Frontal cortex (tissue), 4 donors: ENCODE results near the gene ENO4. TPM values are rescaled to one million over a fixed set of nuclear protein-coding genes. Genes with fewer than 3 reads are reported as not detected.

Experiments used
- DNase-seq, 2 donors: peaks; one replicate each; pipeline ENCODE4 v3.0.0; 2012; ENCODE audit warnings: low spot score in 2 of 2
- FAIRE-seq: peaks from 2 replicates; lab custom pipeline; 2012; peaks lifted over from hg19 to GRCh38; lab: Jason Lieb, UNC
- total RNA-seq: library from RNA; depleted of rRNA; stranded (reverse); fragments of >200 nt; gene quantifications from one replicate; pipeline ENCODE4 v1.2.3, GENCODE V29; 2014
- donor health status: control.
- donor health status: control.
- donor health status: control.

ENO4 gene
- 1.2 TPM for total RNA-seq

DNA sequence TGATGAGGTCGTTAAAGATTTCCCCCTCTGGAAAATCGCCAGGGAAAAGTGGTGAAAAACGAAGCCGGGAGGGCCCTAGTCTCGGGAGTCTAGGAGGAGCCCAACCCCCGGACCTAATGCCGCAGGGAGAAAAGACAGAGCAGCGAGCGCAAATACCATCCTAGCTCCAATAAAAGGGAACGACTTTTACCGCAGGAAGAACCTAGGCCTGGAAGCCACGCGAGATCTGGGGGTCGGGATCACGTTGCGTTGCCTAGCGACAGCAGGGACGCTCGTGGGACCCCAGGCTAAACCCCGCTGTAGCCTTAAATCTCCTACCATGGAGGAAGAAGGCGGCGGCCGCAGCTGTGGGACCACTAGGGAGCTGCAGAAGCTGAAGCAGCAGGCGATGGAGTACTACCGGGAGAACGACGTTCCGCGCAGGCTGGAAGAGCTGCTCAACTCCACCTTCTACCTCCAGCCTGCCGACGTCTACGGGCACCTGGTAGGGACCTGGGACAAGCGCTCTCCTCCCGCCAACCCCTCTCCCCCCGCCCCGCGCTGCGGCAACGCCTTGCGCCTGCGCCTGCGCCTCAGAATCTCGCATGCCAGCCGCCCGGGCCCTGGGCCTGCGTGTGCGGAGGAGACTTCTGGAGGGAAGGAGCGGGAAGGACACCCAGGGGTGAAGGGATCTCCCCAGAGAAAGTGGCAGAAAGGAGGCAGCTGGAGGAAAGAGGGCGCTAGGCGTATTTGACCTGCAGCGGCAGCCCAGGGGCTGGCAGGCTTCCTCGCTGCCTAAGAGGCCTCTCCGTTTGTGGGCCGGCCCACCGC lies at the start of gene ENO4:
Gene ENO4 (plus strand): TSS at position 252 of the 810 bp plus-strand sequence. CDS start 68 bp downstream, at position 320.
- DNase-seq (peak; percentile 69 to 71), FAIRE-seq (no peak)

DNA sequence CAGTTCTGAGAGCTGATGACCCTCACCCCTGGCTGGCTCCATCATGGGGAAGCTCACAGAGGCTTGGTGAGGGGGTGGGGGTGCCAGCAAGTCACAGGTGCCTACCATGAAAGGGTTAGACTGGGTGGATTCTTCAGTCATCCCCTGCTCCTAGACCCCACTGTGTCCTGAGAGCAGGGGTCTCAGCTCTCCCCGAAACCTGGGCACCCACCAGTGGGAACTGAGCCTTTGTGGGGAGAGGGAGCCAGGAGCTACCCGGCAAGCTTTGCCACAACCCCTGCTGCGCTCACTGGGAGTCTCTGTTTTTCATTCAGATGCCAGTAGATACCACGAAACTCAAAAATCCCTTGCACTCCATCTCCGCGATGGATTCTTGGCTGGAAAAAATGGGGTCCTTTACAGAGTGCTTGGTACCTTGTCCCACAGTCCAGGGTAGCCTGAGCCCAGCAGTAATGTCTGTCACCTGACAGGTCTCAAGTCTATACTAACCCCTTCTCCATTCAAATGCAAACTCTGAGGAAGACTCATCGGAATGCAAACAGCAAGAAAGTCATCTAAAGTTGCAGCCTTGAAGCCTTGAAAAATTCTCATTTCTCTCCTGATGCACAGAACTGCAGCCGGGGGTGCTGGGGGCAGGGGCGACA lies 48.9 kb upstream of the ENO4 start:
- FAIRE-seq, result no peak

GRCh38 chr10:116801658-116802057 lies 47.6 kb upstream of the ENO4 start:
- FAIRE-seq (no peak), DNase-seq (no peak)

More for the DNA sequence above, 48.9 kb upstream of the ENO4 start:
- DNase-seq, result no peak

DNA sequence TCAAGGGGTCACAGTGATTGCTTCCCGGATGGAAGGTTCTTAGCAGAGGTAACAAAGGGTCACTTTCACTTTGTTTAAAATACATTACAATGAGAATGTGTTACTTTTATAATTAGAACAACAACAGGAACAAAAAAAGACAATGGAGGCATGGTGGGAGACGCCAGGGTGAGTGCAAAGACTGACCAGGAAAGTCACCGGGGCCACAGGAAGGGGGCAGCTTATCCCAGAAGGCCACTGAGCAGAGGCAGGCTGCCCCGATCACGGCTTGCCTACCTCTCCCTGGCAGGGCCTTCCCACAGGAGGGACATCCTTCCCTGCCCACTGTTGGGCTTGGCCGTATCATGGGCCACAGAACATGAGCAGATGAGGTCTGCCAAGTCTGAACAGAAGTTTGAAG lies 46.8 kb upstream of the ENO4 start:
- no peak for DNase-seq
- no peak for FAIRE-seq

DNA sequence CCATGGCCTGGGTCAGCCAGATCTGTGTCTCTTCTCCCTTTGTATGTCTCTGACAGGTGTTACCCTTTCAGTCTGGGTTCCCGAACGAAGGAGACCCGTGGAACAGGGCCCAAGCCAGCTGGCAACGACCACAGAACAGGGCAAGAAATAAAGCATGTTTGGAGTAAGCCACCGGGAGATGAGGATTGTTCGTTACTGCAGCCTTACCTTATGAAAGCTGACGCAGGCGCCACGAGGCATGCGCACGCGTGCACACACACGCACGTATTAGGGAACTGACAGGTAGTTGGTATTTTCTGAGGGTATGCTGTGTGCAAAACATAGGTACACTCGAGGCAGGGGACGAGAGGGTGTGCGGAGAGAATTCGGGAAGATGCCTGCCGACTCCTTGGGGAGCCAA lies 46.4 kb upstream of the ENO4 start:
- FAIRE-seq (no peak), DNase-seq (no peak)

- no peak for DNase-seq
- FAIRE-seq, result no peak
Observed at GRCh38 chr10:116803451-116804249, 45.6 kb upstream of the ENO4 start.

DNA sequence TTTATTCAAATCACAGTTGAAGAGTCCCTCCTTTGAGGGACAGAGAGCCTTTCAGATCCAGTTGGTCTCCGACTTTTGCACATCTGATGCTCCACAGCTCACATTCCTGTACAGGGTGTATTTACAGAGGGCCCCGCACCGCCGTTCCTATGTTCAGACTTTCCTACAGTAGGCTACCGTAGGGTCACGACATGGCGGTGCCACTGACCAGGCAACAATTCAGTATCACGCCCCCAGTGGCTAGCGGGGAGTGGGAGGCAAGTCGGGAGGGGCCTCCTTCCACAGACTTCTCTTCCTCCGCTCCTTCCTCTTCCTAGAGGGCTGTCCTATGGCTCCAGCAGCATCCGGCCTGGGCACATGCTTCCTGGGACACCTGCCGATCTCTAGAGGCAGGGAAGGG lies 40.6 kb upstream of the ENO4 start:
- FAIRE-seq, result no peak
- DNase-seq, result no peak

- no peak for FAIRE-seq
Observed at GRCh38 chr10:116809483-116810119, 39.7 kb upstream of the ENO4 start.

DNA sequence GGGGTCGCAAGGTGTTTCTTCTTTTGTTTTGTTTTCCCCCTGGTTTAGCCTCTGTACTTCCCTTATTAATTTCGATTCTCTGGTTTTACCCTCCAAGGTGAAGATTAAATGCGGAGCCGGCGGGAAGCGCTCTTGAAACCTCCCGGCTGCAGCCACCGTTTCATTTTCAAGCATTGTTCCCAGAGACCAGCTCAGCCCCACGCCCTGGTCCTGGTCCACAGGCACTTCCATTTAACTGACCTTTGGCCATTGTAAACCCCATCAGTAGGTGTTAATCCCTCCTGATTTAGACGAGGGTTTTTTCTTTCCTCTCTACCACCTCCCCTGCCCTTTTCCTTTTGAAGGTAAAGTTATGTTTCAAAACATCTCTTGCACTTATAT lies 39.2 kb upstream of the ENO4 start:
- DNase-seq (no peak), FAIRE-seq (no peak)

More at GRCh38 chr10:116809483-116810119, 39.7 kb upstream of the ENO4 start:
- DNase-seq, result no peak

DNA sequence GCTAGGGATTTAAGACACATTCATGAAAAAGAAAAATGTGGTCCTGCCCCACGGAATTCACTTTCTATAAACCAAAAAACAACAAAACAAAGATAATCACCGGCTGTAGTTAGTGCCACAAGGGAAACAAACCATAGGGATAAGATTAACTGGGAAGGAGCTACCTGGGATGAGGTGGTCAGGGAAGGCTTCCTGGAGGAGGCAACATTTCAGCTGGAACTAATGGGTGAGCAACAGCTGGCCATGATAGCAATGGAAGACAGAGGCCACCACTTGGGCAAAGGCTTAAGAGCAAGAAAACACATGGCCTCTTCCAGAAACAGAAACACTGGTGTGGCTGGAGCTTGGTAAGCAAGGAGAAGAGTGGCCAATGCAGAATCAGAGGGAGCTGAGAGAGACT lies 38.4 kb upstream of the ENO4 start:
- DNase-seq, result no peak
- FAIRE-seq, result no peak

DNA sequence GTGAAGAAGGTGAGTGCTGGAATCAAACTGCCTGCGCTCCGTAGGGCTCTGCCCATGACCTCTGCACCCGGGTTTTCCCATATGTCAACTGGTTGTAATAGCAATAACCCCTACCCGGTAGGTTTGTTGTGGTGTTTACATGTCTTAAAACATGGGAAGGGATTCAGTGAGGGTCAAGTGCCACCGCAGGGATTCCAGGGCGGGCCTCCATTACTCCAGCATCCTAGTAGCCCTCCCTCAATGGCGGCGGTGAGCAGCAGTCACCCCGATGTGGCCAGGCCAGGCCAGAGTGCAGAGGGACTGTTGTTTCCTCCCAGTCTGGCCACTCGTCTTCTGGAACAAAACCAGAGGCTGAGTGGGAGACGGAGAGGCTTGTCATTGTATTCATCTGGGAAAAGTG lies 37.6 kb upstream of the ENO4 start:
- DNase-seq, result no peak
- FAIRE-seq, result no peak

DNA sequence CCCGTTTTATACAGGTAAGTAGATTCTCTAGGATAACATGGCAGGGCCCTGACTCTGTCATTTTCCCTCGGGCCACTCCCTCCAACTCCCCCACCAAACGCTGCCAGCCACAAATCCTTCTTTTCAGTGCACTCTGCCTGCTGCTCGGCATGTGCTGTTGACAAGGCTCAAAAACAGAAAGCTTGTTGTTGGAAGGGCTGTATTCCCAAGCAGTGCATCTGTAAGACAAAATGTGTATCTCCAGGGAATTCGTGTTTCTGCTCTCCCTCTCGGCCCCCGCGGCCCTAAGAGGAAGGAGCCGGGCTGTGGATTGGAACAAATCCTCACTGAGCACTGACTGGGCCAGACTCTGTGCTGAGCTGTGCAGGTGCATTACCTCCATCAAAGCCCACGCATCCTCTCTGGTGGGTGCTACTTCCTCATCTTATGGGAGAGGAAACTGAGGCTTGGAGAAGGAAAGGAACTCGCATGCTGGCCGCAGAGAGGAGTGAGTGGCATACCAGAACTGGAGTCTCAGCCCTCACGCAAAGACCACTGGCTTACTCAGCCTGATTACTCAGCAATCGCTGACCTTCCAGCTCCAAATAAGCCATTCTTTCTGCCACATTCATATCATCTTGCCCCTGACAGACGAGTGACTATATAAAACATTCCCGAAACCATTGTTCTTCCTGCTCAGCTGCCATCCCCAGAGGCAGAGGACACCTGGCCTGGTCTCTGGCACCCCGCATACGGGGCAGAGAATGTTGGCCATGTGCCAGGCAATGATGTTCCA lies 33.5 kb upstream of the ENO4 start:
- FAIRE-seq (no peak), DNase-seq (no peak)

DNA sequence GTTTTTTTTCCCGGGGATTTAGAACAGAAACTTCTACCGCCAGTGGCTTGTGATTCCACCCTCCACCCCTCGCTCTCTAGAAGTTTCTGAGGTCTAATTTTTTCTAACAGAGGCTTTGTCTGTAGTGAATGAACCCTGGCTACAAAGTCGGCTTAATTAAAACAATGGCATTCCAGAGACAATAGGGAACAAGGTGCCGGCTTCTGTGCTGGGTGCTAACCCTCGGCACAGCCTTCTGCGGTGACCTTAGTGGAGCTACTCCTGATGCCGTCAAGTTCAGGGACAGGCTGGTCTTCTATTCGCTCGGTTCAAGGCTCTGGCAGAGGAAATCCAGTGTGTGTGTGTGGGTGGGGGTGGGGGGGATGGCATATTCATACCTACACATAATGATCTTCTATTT lies 32.1 kb upstream of the ENO4 start:
- FAIRE-seq (no peak), DNase-seq (no peak)

GRCh38 chr10:116817780-116818343 lies 31.4 kb upstream of the ENO4 start:
- no peak for FAIRE-seq

GRCh38 chr10:116819999-116820677 lies 29.2 kb upstream of the ENO4 start:
- DNase-seq (no peak), FAIRE-seq (no peak)

More at GRCh38 chr10:116817780-116818343, 31.4 kb upstream of the ENO4 start:
- DNase-seq, result no peak

GRCh38 chr10:116825901-116826300 lies 23.4 kb upstream of the ENO4 start:
- no peak for FAIRE-seq
- no peak for DNase-seq

DNA sequence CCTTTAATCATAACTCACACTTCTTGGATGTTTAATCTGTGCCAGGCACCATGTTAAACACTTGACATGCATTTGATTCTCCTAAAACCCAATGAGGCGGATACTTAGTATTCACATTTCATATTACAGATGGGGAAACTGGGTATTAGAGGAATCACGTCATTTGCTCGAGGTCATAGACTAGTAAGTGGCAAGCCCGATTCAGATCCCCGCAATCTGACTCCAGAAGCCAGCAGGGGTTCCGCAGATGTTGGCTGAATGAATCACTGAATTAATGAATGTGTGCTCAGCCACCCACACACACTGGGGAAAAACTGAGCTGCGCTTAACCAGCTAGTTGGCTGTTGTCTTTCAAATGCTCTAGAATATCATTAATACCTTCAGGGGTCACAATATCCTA lies 22.5 kb upstream of the ENO4 start:
- FAIRE-seq (no peak), DNase-seq (no peak)

- no peak for FAIRE-seq
- DNase-seq, result no peak
Observed at GRCh38 chr10:116827214-116827671, 22.1 kb upstream of the ENO4 start.
